ENCODE data around the gene SURF6.

The SURF6 gene

DNA sequence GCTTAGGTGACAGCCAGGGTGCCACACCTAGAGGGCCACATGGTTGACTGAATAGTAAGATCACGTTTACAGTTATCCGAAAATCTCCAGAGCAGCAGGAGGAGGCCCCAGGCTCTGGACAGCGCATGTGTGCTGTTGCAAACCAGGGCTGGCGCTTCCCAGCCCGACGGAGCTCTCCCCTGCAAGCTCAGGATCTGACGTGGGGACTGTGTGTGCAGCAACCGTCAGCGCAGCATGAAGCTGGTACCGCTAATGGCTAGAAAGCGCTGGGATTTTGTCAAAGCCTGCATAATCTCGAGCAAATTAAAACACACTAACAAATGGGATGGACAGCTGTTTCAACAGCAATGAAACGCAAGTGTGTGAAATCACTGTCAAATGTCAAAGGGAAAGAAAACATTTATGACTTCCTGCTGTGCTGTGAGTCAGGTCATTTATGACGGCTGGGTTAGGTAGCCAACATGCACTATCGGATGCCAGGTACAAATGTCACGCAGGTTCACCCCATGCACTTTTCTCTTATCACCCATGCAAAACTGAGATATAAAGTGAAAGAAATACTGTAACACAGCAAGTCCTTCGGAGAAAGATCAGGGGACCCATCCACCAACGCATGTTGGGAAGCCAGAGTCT lies 32.4 kb upstream of the SURF6 start:
- DNase-seq (ENCODE audit: low read depth in 1 of 2, low spot score in 1 of 2) = no peak

- no peak for DNase-seq (ENCODE audit: low read depth in 1 of 2, low spot score in 1 of 2)
These were observed 31.8 kb upstream of the SURF6 start for GRCh38 chr9:133367778-133368177.

GRCh38 chr9:133367221-133367620 lies 31.2 kb upstream of the SURF6 start:
- DNase-seq (ENCODE audit: low read depth in 1 of 2, low spot score in 1 of 2) = no peak

- no peak for DNase-seq (ENCODE audit: low read depth in 1 of 2, low spot score in 1 of 2)
These were observed 30.4 kb upstream of the SURF6 start for GRCh38 chr9:133366435-133366834.

- DNase-seq (ENCODE audit: low read depth in 1 of 2, low spot score in 1 of 2) = no peak
These were observed 26.5 kb upstream of the SURF6 start for GRCh38 chr9:133362359-133363044.

DNA sequence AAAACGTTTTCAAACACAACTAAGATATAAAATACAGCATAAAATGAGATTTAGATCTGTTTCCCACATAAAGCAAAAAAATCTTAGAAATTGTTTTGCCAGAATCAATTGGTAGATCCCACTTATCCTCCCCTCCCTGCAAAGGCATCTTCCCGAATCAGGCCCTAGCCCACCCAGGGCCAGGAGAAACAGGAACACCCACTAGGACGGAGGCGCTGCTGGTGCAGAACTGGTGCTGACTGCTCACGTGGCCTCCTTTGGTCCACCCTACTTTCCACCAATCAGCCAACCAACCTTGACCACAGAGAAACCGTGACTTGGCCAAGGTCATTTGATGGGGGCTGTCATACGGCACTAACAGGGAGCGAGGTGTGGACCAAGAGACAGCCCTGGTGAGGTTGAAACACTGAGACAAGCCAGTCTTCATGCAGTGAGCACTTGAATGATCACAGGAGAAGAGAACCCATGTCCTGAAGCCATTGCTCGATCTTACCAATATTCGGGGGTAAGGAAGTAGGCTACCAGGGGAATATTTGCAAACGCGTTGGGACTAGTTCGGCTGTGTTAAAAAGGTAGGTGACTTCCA lies 25.6 kb upstream of the SURF6 start:
- DNase-seq (ENCODE audit: low read depth in 1 of 2, low spot score in 1 of 2) = no peak

GRCh38 chr9:133360400-133361393 lies 24.7 kb upstream of the SURF6 start:
- no peak for DNase-seq (ENCODE audit: low read depth in 1 of 2, low spot score in 1 of 2)

DNA sequence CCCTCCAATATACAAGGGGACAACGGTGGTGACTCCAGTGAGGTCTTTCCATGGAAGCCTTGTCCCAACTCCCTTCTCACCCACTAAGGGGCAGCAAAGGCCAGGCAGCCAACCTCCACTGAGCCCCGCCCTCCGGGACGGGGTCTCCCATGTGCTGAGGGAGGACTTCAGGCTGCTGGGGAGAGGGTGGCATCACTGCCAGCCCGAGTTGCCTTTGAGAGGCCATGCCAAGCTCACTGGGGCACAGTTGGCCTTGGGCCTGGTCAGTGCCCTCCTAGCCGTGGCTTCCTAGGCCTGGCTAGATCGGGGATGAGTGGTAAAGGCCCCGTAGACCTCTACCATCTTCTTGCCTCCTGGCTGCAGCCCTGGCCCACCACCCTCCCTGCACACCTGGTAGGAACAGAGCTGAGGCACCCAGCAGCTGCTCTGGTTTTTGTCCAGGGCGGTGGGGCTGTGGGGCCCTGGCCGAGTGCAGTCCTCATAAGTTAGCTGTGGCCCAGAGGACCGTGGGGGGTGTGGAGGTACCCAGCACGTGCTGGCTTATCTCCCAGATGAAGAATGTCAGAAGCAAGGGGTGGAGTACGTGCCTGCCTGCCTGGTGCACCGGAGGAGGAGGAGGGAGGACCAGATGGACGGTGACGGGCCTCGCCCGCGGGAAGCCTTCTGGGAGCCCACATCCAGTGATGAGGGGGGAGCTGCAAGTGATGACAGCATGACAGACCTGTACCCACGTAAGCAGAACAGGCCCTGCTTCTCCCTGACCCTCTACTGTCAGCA lies 23.6 kb upstream of the SURF6 start:
- no peak for DNase-seq (ENCODE audit: low read depth in 1 of 2, low spot score in 1 of 2)

GRCh38 chr9:133357656-133358055 lies 21.7 kb upstream of the SURF6 start:
- DNase-seq (ENCODE audit: low read depth in 1 of 2, low spot score in 1 of 2) = no peak

DNA sequence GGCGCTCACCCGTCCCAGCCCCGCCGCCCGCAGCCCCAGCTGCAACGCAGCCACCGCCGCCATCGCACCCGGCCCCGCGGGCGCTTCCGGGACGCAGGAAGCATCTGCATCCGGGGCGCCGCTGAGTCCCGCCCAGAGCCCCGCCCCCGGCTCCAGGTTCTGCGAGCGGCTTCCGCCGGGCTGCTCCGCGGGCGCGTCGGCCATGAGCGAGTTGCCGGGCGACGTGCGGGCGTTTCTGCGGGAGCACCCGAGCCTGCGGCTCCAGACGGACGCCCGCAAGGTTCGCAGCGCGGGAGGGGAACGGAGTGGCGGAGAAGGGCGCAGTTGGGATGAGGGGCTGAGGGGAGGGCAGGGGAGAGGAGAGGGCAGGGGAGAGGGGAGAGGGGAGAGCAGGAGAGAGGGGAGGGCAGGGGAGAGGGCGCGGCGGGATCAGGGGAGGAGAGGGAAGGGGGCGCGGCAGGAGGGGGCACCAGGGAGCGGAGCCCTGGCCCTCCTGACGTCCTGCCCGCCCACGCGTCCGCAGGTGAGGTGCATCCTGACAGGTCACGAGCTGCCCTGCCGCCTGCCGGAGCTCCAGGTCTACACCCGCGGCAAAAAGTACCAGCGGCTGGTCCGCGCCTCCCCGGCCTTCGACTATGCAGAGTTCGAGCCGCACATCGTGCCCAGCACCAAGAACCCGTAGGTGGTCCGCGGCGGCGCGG lies 20.6 kb upstream of the SURF6 start, which contains the start of the genes SURF1 and SURF2:
Gene SURF1 (minus strand): TSS at position 97 of the 701 bp plus-strand sequence. CDS start 34 bp downstream, at position 63.
Gene SURF2 (plus strand): TSS at position 160 of the 701 bp plus-strand sequence. CDS start 43 bp downstream, at position 203.
- DNase-seq (ENCODE audit: low read depth in 1 of 2, low spot score in 1 of 2) = peak; percentile 81 to 84

GRCh38 chr9:133355881-133356357 lies 19.9 kb upstream of the SURF6 start:
- no peak for DNase-seq (ENCODE audit: low read depth in 1 of 2, low spot score in 1 of 2)

- no peak for DNase-seq (ENCODE audit: low read depth in 1 of 2, low spot score in 1 of 2)
These were observed 18.8 kb upstream of the SURF6 start for GRCh38 chr9:133354766-133355165.

- DNase-seq (ENCODE audit: low read depth in 1 of 2, low spot score in 1 of 2) = no peak
These were observed 17.6 kb upstream of the SURF6 start for GRCh38 chr9:133353548-133353947.

GRCh38 chr9:133352635-133353340 lies 16.8 kb upstream of the SURF6 start:
- no peak for DNase-seq (ENCODE audit: low read depth in 1 of 2, low spot score in 1 of 2)

DNA sequence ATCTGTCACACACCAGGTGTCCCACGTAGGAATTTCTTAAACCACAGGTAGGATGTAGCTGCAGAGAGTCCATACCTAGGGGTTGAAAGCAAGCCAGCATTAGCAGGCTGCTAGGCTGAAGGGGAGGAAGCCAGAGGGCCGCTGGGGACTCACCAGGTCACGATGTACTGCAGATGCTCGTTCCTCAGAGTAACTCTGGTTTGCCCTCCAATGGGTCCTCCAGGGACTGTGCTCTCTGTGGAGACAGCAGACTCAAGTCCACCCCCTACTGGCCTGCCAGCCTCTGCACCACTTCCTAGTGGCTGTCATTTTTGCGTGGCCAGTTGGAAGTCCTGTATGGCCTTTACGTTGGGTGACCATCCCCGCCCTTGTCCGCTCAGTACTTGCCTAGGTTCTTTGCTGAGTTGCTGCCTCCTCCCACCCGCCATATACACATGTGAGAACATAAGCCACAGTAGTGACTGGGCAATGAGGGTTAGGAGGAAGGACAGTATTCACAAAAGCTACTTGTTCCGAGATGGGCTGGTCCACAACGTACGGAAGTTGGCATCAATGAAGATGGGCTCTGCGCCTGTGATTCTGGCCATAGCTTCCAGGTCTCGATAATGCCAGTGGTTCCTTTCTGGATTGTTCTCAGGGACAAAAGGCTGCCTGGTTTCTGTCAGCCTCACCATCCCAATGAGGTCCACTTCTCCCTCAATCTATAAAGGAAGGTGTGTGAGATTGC lies 16.1 kb upstream of the SURF6 start:
- no peak for DNase-seq (ENCODE audit: low read depth in 1 of 2, low spot score in 1 of 2)

- no peak for DNase-seq (ENCODE audit: low read depth in 1 of 2, low spot score in 1 of 2)
These were observed 15.5 kb upstream of the SURF6 start for GRCh38 chr9:133351526-133351907.

DNA sequence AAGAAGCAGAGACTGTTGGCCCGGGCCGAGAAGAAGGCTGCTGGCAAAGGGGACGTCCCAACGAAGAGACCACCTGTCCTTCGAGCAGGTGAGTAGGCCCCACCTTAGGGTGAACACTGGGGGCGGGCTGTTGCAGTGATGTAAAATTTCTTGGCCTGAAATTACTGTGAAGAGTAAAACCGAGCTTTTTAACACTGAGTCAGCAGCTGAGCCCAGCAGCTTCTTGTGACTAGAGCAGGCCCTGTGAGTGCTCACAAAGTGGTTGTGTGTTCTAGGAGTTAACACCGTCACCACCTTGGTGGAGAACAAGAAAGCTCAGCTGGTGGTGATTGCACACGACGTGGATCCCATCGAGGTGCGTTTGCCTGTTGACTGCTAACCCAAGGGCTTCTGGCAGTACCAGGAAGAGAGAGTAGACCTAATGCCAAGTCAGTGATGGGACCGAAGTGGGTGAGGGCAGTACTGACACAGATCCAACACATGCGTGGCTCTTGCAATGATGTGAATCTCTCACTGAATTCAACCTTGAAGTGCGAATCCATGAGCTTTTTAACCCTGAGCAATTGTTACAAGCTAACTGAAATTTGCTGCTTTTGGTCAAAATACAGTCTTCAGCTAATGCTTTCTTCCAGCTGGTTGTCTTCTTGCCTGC lies 14.1 kb upstream of the SURF6 start:
- no peak for DNase-seq (ENCODE audit: low read depth in 1 of 2, low spot score in 1 of 2)
